HAP-1 (cell line): ENCODE data around the gene NPHP1.
A peak's percentile ranks its signal among the peaks of the same experiment; 100 is the strongest.
"Not testable (repeated sequence)": the region's sequence is repeated elsewhere in the genome, so short reads cannot be mapped to it uniquely, and the experiment has no call there.

ENCODE experiments used
- DNase-seq, 2 experiments: peaks; one replicate each; pipeline ENCODE4 v3.0.0-alpha.2; 2016 to 2020; ENCODE audit warnings: low spot score in 2 of 2
- H3K27me3 ChIP-seq: fragments of 250-450 bp; sonication (Bioruptor Pico); 2 replicates; pipeline ENCODE4 v1.5.1; 2020; ENCODE audit warnings: low read depth, mild to moderate bottlenecking, moderate library complexity
- H3K36me3 ChIP-seq: fragments of 250-450 bp; sonication (Bioruptor Pico); replicated peaks from 2 replicates; pipeline ENCODE4 v1.5.1; 2020; ENCODE audit warnings: mild to moderate bottlenecking
- H3K4me1 ChIP-seq: fragments of 250-450 bp; sonication (Bioruptor Pico); 2 replicates; pipeline ENCODE4 v1.5.1; 2020; ENCODE audit warnings: mild to moderate bottlenecking
- H3K4me3 ChIP-seq: fragments of 250-450 bp; sonication (Bioruptor Pico); 2 replicates; pipeline ENCODE4 v1.5.1; 2020; ENCODE audit warnings: mild to moderate bottlenecking, moderate library complexity
- H3K9me3 ChIP-seq: fragments of 250-450 bp; sonication (Bioruptor Pico); 2 replicates; pipeline ENCODE4 v1.5.1; 2020; ENCODE audit warnings: mild to moderate bottlenecking, moderate library complexity
- in situ Hi-C: fragments of 300-500 bp; cut with MboI; formaldehyde crosslinking; loops from 3 replicates; pipeline ENCODE4 v1.14.3; 2020; ENCODE audit warnings: low sequenced_read_pairs, inconsistent platforms, mixed read lengths

Gene NPHP1

GRCh38 chr2:110113961-110114591, 90.7 kb downstream of the NPHP1 start:
- in situ Hi-C loops = no loop called here

GRCh38 chr2:110108291-110108690, 96.5 kb downstream of the NPHP1 start:
- in situ Hi-C loops, H3K27me3 ChIP-seq, H3K4me3 ChIP-seq, H3K9me3 ChIP-seq, H3K4me1 ChIP-seq, H3K36me3 ChIP-seq, DNase-seq: not testable (repeated sequence)

More at GRCh38 chr2:110113961-110114591, 90.7 kb downstream of the NPHP1 start:
- H3K27me3 ChIP-seq = peaks cover 5% of the 10 kb centered on the region; the same call in 1 of the 2 replicates
- H3K36me3 ChIP-seq = no peaks in the 10 kb centered on the region
- H3K9me3 ChIP-seq = no peaks in the 10 kb centered on the region
- no peaks in the 10 kb centered on the region for H3K4me1 ChIP-seq
- no peak overlapping the region for H3K4me3 ChIP-seq
- DNase-seq = no peak

- Histone ChIP-seq H3K27me3 (peaks cover 5% of the 10 kb centered on the region; the same call in 1 of the 2 replicates), H3K36me3 (no peaks in the 10 kb centered on the region), H3K4me1 (no peaks in the 10 kb centered on the region), H3K9me3 (no peaks in the 10 kb centered on the region), H3K4me3 (no peak overlapping the region)
- in situ Hi-C loops = no loop called here
- DNase-seq = no peak
These were observed 97.4 kb downstream of the NPHP1 start for GRCh38 chr2:110107092-110108079.

- in situ Hi-C loops = no loop called here
- no peak for DNase-seq
- Histone ChIP-seq H3K4me1 (no peaks in the 10 kb centered on the region), H3K36me3 (no peaks in the 10 kb centered on the region), H3K9me3 (no peaks in the 10 kb centered on the region), H3K4me3 (no peak overlapping the region), H3K27me3 (peaks cover 5% of the 10 kb centered on the region; the same call in 1 of the 2 replicates)
These were observed 98.2 kb downstream of the NPHP1 start for GRCh38 chr2:110106642-110107041.

- in situ Hi-C loops = no loop called here
- no peaks in the 10 kb centered on the region for H3K4me1 ChIP-seq
- H3K9me3 ChIP-seq = no peaks in the 10 kb centered on the region
- no peaks in the 10 kb centered on the region for H3K36me3 ChIP-seq
- H3K27me3 ChIP-seq = peaks cover 5% of the 10 kb centered on the region; the same call in 1 of the 2 replicates
- no peak overlapping the region for H3K4me3 ChIP-seq
- DNase-seq = no peak
These were observed 99.0 kb downstream of the NPHP1 start for GRCh38 chr2:110105608-110106467.

GRCh38 chr2:110105183-110105582, 99.6 kb downstream of the NPHP1 start:
- Histone ChIP-seq H3K36me3 (no peaks in the 10 kb centered on the region), H3K9me3 (no peaks in the 10 kb centered on the region), H3K4me3 (no peak overlapping the region), H3K27me3 (peaks cover 5% of the 10 kb centered on the region; the same call in 1 of the 2 replicates), H3K4me1 (no peaks in the 10 kb centered on the region)
- in situ Hi-C loops = no loop called here
- no peak for DNase-seq

- H3K4me1 ChIP-seq = no peaks in the 10 kb centered on the region
- peaks cover 1% of the 10 kb centered on the region; the same call in 1 of the 2 replicates for H3K27me3 ChIP-seq
- no peaks in the 10 kb centered on the region for H3K36me3 ChIP-seq
- H3K9me3 ChIP-seq = no peaks in the 10 kb centered on the region
- no peak overlapping the region for H3K4me3 ChIP-seq
- DNase-seq = no peak
- in situ Hi-C loops = no loop called here
These were observed 100.6 kb downstream of the NPHP1 start for GRCh38 chr2:110104025-110104771.

- Histone ChIP-seq H3K27me3 (no peaks in the 10 kb centered on the region), H3K4me3 (no peak overlapping the region), H3K4me1 (no peaks in the 10 kb centered on the region), H3K36me3 (no peaks in the 10 kb centered on the region), H3K9me3 (no peaks in the 10 kb centered on the region)
- DNase-seq = no peak
- in situ Hi-C loops = no loop called here
These were observed 101.5 kb downstream of the NPHP1 start for GRCh38 chr2:110103061-110103961.

- H3K36me3 ChIP-seq = no peaks in the 10 kb centered on the region
- H3K4me1 ChIP-seq = no peaks in the 10 kb centered on the region
- in situ Hi-C loops = no loop called here
- no peak for DNase-seq
- H3K9me3 ChIP-seq = no peaks in the 10 kb centered on the region
- no peak overlapping the region for H3K4me3 ChIP-seq
- no peaks in the 10 kb centered on the region for H3K27me3 ChIP-seq
These were observed 102.7 kb downstream of the NPHP1 start for GRCh38 chr2:110101901-110102803.

- Histone ChIP-seq H3K4me1 (no peaks in the 10 kb centered on the region), H3K27me3 (no peaks in the 10 kb centered on the region), H3K9me3 (no peaks in the 10 kb centered on the region), H3K36me3 (no peaks in the 10 kb centered on the region), H3K4me3 (no peak overlapping the region)
- in situ Hi-C loops = no loop called here
- DNase-seq = peak in 1 of 2 experiments; percentile 48
These were observed 103.5 kb downstream of the NPHP1 start for GRCh38 chr2:110101280-110101844.

- H3K4me1 ChIP-seq, H3K27me3 ChIP-seq, DNase-seq, H3K36me3 ChIP-seq, H3K4me3 ChIP-seq, in situ Hi-C loops, H3K9me3 ChIP-seq: not testable (repeated sequence)
These were observed 103.9 kb downstream of the NPHP1 start for GRCh38 chr2:110100880-110101279.
